Smooth muscle cell of the brain vasculature (primary cell): Measurements from ENCODE around the gene EEF1AKMT2.
A peak's percentile ranks its signal among the peaks of the same experiment; 100 is the strongest.

Experiments
- DNase-seq: peaks from one replicate; pipeline ENCODE4 v3.0.0-alpha.2; 2012; ENCODE audit warnings: low read depth, low spot score

Gene EEF1AKMT2

GRCh38 chr10:124737708-124738107 lies 54.0 kb downstream of the EEF1AKMT2 start:
- DNase-seq: no peak

GRCh38 chr10:124737221-124737620 lies 54.5 kb downstream of the EEF1AKMT2 start:
- no peak for DNase-seq

GRCh38 chr10:124736491-124737136 lies 55.1 kb downstream of the EEF1AKMT2 start:
- peak; percentile 43 for DNase-seq

GRCh38 chr10:124735491-124736286 lies 56.0 kb downstream of the EEF1AKMT2 start:
- DNase-seq: no peak

- DNase-seq: no peak
Observed at GRCh38 chr10:124734311-124735166, 57.1 kb downstream of the EEF1AKMT2 start.

GRCh38 chr10:124733571-124734245 lies 58.0 kb downstream of the EEF1AKMT2 start:
- no peak for DNase-seq

GRCh38 chr10:124732931-124733570 lies 58.6 kb downstream of the EEF1AKMT2 start:
- no peak for DNase-seq

GRCh38 chr10:124731551-124731950 lies 60.1 kb downstream of the EEF1AKMT2 start:
- no peak for DNase-seq

GRCh38 chr10:124730790-124731189 lies 60.9 kb downstream of the EEF1AKMT2 start:
- no peak for DNase-seq

GRCh38 chr10:124728830-124729661 lies 62.6 kb downstream of the EEF1AKMT2 start:
- no peak for DNase-seq

- no peak for DNase-seq
Observed at GRCh38 chr10:124728071-124728829, 63.4 kb downstream of the EEF1AKMT2 start.

- DNase-seq: no peak
Observed at GRCh38 chr10:124727361-124727960, 64.2 kb downstream of the EEF1AKMT2 start.

- DNase-seq: no peak
Observed at GRCh38 chr10:124725791-124726190, 65.9 kb downstream of the EEF1AKMT2 start.

GRCh38 chr10:124725171-124725631 lies 66.5 kb downstream of the EEF1AKMT2 start:
- DNase-seq: no peak

- DNase-seq: no peak
Observed at GRCh38 chr10:124724279-124725027, 67.2 kb downstream of the EEF1AKMT2 start.

- DNase-seq: no peak
Observed at GRCh38 chr10:124723826-124724225, 67.9 kb downstream of the EEF1AKMT2 start.

- no peak for DNase-seq
Observed at GRCh38 chr10:124722798-124723783, 68.6 kb downstream of the EEF1AKMT2 start.
